Measurements from ENCODE around the gene UNKL.

The UNKL gene

GRCh38 chr16:1338855-1339675, 75.4 kb downstream of the UNKL start:
- no peak overlapping the region for H3K4me3 ChIP-seq (replicated peaks; ENCODE audit: low read depth, low read length)
- no peak for DNase-seq (ENCODE audit: extremely low read depth, low read depth)
- no peak for TF ChIP-seq CTCF (IDR thresholded peaks at IDR 0.05; ENCODE audit: low read depth, low read length, missing control alignments)

- DNase-seq (ENCODE audit: extremely low read depth, low read depth): no peak
- TF ChIP-seq CTCF (IDR thresholded peaks at IDR 0.05; ENCODE audit: low read depth, low read length, missing control alignments): peak; percentile 39
- no peak overlapping the region for H3K4me3 ChIP-seq (replicated peaks; ENCODE audit: low read depth, low read length)
Measured at GRCh38 chr16:1338119-1338730, 76.3 kb downstream of the UNKL start.

GRCh38 chr16:1337486-1337885, 77.0 kb downstream of the UNKL start:
- no peak for TF ChIP-seq CTCF (IDR thresholded peaks at IDR 0.05; ENCODE audit: low read depth, low read length, missing control alignments)
- no peak overlapping the region for H3K4me3 ChIP-seq (replicated peaks; ENCODE audit: low read depth, low read length)

GRCh38 chr16:1336619-1337018, 77.9 kb downstream of the UNKL start:
- no peak for DNase-seq (ENCODE audit: extremely low read depth, low read depth)
- no peak overlapping the region for H3K4me3 ChIP-seq (replicated peaks; ENCODE audit: low read depth, low read length)
- no peak for TF ChIP-seq CTCF (IDR thresholded peaks at IDR 0.05; ENCODE audit: low read depth, low read length, missing control alignments)

More at GRCh38 chr16:1337486-1337885, 77.0 kb downstream of the UNKL start:
- no peak for DNase-seq (ENCODE audit: extremely low read depth, low read depth)

- DNase-seq (ENCODE audit: extremely low read depth, low read depth): no peak
- no peak for TF ChIP-seq CTCF (IDR thresholded peaks at IDR 0.05; ENCODE audit: low read depth, low read length, missing control alignments)
- no peak overlapping the region for H3K4me3 ChIP-seq (replicated peaks; ENCODE audit: low read depth, low read length)
Measured at GRCh38 chr16:1335996-1336395, 78.5 kb downstream of the UNKL start.

GRCh38 chr16:1335211-1335971, 79.1 kb downstream of the UNKL start:
- no peak for TF ChIP-seq CTCF (IDR thresholded peaks at IDR 0.05; ENCODE audit: low read depth, low read length, missing control alignments)
- DNase-seq (ENCODE audit: extremely low read depth, low read depth): no peak
- no peak overlapping the region for H3K4me3 ChIP-seq (replicated peaks; ENCODE audit: low read depth, low read length)

Data from HFF-Myc (cell line).